Amygdala (tissue), 56 donors: Measurements from ENCODE around the gene EEF1E1.
A peak's percentile ranks its signal among the peaks of the same experiment; 100 is the strongest.

ENCODE experiments used
- DNase-seq, 56 donors: peaks; one replicate each; lab custom pipeline; 2025; lab: John Stamatoyannopoulos, UW

The EEF1E1 gene

GRCh38 chr6:8090650-8091049 is 11.7 kb downstream of the EEF1E1 start:
- no peak for DNase-seq

GRCh38 chr6:8088886-8089285 is 13.5 kb downstream of the EEF1E1 start:
- DNase-seq: no peak

- DNase-seq: no peak
Measured at GRCh38 chr6:8087870-8088754, 14.2 kb downstream of the EEF1E1 start.

GRCh38 chr6:8086755-8087306 is 15.5 kb downstream of the EEF1E1 start:
- DNase-seq: no peak

- DNase-seq: no peak
Measured at GRCh38 chr6:8085053-8085511, 17.3 kb downstream of the EEF1E1 start.

- no peak for DNase-seq
Measured at GRCh38 chr6:8084586-8084985, 17.8 kb downstream of the EEF1E1 start.

- no peak for DNase-seq
Measured at GRCh38 chr6:8082954-8083858, 19.1 kb downstream of the EEF1E1 start.

- DNase-seq: no peak
Measured at GRCh38 chr6:8082572-8082953, 19.8 kb downstream of the EEF1E1 start.

- DNase-seq: no peak
Measured at GRCh38 chr6:8080362-8081151, 21.8 kb downstream of the EEF1E1 start.

- no peak for DNase-seq
Measured at GRCh38 chr6:8079126-8079525, 23.2 kb downstream of the EEF1E1 start.

GRCh38 chr6:8077991-8078390 is 24.4 kb downstream of the EEF1E1 start:
- no peak for DNase-seq

GRCh38 chr6:8075704-8076103 is 26.6 kb downstream of the EEF1E1 start:
- DNase-seq: no peak

- DNase-seq: no peak
Measured at GRCh38 chr6:8075185-8075584, 27.2 kb downstream of the EEF1E1 start.

GRCh38 chr6:8074213-8074612 is 28.1 kb downstream of the EEF1E1 start:
- DNase-seq: no peak

- DNase-seq: no peak
Measured at GRCh38 chr6:8073758-8074157, 28.6 kb downstream of the EEF1E1 start.

GRCh38 chr6:8070718-8071117 is 31.6 kb downstream of the EEF1E1 start:
- DNase-seq: no peak

- DNase-seq: no peak
Measured at GRCh38 chr6:8069631-8070284, 32.6 kb downstream of the EEF1E1 start.

- no peak for DNase-seq
Measured at GRCh38 chr6:8069151-8069550, 33.2 kb downstream of the EEF1E1 start.

GRCh38 chr6:8066108-8066507 is 36.2 kb downstream of the EEF1E1 start:
- no peak for DNase-seq

GRCh38 chr6:8065519-8065911 is 36.8 kb downstream of the EEF1E1 start:
- peak in 10 of 56 donors; percentile 1 to 13 (median 6) for DNase-seq
